Kidney (tissue), 14 donors: ENCODE measurements around the gene ABRACL. TPM values are rescaled to one million over a fixed set of nuclear protein-coding genes. Genes with fewer than 3 reads are reported as not detected.

Source experiments
- DNase-seq, 5 donors: peaks; one replicate each; pipeline ENCODE4 v3.0.0-alpha.2; 2013 to 2020
- FAIRE-seq: peaks from 2 replicates; lab custom pipeline; 2012; peaks lifted over from hg19 to GRCh38; lab: Jason Lieb, UNC
- H3K27ac ChIP-seq, 2 donors: one replicate each; pipeline ENCODE4 v1.7.0; 2013; ENCODE audit warnings: low read depth in 2 of 2, low read length in 2 of 2, inconsistent platforms in 1 of 2
- H3K27me3 ChIP-seq: one replicate; pipeline ENCODE4 v1.7.1; 2013; ENCODE audit warnings: low read length, inconsistent platforms; ENCODE audit not compliant: control insufficient read depth, insufficient read depth
- H3K36me3 ChIP-seq, 3 donors: one replicate each; pipeline versions ENCODE4 v1.7.0 to v1.7.1; 2013; ENCODE audit warnings: low read length in 3 of 3, control low read depth in 1 of 3, inconsistent platforms in 1 of 3; ENCODE audit not compliant: insufficient read depth in 3 of 3, control insufficient read depth in 2 of 3
- H3K4me1 ChIP-seq, 3 donors: one replicate each; pipeline versions ENCODE4 v1.7.0 to v1.7.1; 2013; ENCODE audit warnings: low read length in 3 of 3, inconsistent platforms in 1 of 3, low read depth in 1 of 3; ENCODE audit not compliant: control insufficient read depth in 2 of 3, insufficient read depth in 2 of 3
- H3K4me3 ChIP-seq, 3 donors: one replicate each; pipeline versions ENCODE4 v1.7.0 to v1.8.1; 2013; ENCODE audit warnings: low read length in 3 of 3, control low read depth in 1 of 3, inconsistent platforms in 1 of 3
- H3K9ac ChIP-seq, 3 donors: one replicate each; pipeline versions ENCODE4 v1.7.0 to v1.7.1; 2013; ENCODE audit warnings: low read length in 3 of 3, control low read depth in 1 of 3, inconsistent platforms in 1 of 3
- H3K9me3 ChIP-seq, 3 donors: one replicate each; pipeline versions ENCODE4 v1.7.0 to v1.7.1; 2013; ENCODE audit warnings: low read length in 3 of 3, control low read depth in 1 of 3, inconsistent platforms in 1 of 3; ENCODE audit not compliant: control insufficient read depth in 2 of 3, insufficient read depth in 1 of 3
- intact Hi-C: fragments of 100-400 bp; cut with DNase I; formaldehyde crosslinking; loops from one replicate; pipeline ENCODE4 v1.11.1; 2022
- polyA plus RNA-seq: library from polyadenylated mRNA; stranded (reverse); fragments of 350-450 nt; fragmentation: Illumina TruSeq; extraction: RNeasy Lipid Tissue Mini Kit (QIAGEN cat#74804); gene quantifications from one replicate; pipeline ENCODE4 v1.2.3, GENCODE V29; 2014; ENCODE audit warnings: low read depth, low replicate concordance; ENCODE audit not compliant: insufficient read depth
- total RNA-seq: library from RNA; stranded (reverse); fragmentation: NEBNext Ultra II Directional; extraction: Animal tissue kit (Norgen Biotek cat#: 25700); gene quantifications from one replicate; pipeline ENCODE4 v1.2.1, GENCODE V29; 2021
- TF ChIP-seq, protein P1 (sequence below): IDR thresholded peaks from 3 replicates; pipeline ENCODE4 v1.5.1; 2012; ENCODE audit warnings: mild to moderate bottlenecking, moderate library complexity, borderline replicate concordance; ENCODE audit not compliant: insufficient read depth; ENCODE audit errors: extremely low read depth
- donor health status: control.
- donor health status: control.
- donor health status: control.
- donor health status: control.
- donor health status: control.
- donor health status: DM: yes; HTN: yes; CAD: no.
- donor health status: Normal renal cell carcinoma (clear cell type).

Gene ABRACL
- total and polyA plus RNA-seq, 2 donors from 2014 or later = 24.9 to 51.3 TPM

DNA sequence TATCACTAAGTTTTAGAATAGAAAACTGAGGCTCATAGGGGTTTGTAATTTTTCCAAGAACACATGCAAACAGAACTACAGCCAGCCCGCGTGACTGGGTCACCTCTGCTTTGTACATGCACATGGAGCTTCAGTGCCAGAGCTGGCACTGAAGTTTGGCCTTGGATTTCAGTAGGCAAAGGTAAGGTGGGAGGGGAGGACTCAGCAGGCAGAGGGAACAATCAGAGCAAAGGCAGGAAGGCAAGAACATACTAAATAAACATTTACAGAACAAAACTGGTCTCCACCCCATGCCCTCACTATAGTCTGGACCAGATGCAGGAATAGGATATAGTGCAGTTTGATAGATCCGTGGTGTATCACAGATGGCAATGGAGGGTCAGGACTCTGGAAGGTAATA lies 13.6 kb upstream of the ABRACL start:
- intact Hi-C loops = no loop called here
- no peak overlapping the region for H3K9ac ChIP-seq
- DNase-seq = no peak

DNA sequence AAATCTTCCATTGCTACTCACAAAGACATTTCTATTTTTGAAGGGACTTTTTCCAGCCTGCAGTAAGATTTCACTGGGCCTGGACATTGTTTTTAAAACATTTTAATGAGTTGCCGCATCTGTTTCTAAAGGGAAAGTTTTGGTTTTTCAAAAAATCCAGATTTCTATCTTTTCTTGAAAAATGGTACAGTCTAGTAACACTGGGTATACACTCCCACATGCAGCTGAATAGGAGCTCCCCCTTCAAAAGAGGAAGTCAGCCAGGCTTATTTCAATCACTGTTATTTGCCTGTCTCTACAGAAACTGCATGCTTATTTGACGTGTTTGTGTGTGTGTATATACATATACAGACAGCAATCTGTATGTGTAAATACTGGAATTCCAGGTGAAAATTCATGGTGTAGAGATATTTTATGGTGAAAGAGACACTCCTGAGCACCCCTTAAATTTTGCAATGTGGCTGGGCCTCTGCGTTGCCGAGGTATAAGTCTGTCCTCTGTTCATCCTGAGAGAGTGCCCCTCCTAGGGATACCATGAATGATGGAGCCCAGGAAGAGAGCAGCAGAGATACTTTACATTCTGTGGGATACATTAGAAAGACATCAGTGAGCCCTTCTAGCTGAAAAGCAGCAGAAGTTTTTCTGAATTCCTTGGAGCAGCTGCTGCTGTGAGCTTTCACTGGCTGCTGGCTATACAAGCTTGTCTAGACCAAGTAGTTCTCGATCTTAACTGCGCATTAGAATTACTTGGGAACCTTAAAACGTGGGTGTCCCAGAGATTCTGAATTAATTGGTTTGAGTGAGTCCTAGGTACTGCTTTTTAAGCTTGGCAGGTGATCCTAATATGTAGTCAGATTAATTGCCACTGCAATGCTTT lies 12.0 kb upstream of the ABRACL start:
- DNase-seq = peak in 3 of 5 donors; percentile 15 to 51 (median 39)
- H3K36me3 ChIP-seq = no peaks in the 10 kb centered on the region
- H3K4me1 ChIP-seq = peaks cover 6 to 18% (median 6%) of the 10 kb centered on the region in 3 donors
- peak overlapping the region; percentile 14 to 43 for H3K27ac ChIP-seq
- no peaks in the 10 kb centered on the region for H3K9me3 ChIP-seq
- H3K9ac ChIP-seq = no peak overlapping the region
- no peak overlapping the region for H3K4me3 ChIP-seq
- intact Hi-C loops = no loop called here
- FAIRE-seq = no peak
- H3K27me3 ChIP-seq = no peaks in the 10 kb centered on the region
- TF ChIP-seq, protein P1, sequence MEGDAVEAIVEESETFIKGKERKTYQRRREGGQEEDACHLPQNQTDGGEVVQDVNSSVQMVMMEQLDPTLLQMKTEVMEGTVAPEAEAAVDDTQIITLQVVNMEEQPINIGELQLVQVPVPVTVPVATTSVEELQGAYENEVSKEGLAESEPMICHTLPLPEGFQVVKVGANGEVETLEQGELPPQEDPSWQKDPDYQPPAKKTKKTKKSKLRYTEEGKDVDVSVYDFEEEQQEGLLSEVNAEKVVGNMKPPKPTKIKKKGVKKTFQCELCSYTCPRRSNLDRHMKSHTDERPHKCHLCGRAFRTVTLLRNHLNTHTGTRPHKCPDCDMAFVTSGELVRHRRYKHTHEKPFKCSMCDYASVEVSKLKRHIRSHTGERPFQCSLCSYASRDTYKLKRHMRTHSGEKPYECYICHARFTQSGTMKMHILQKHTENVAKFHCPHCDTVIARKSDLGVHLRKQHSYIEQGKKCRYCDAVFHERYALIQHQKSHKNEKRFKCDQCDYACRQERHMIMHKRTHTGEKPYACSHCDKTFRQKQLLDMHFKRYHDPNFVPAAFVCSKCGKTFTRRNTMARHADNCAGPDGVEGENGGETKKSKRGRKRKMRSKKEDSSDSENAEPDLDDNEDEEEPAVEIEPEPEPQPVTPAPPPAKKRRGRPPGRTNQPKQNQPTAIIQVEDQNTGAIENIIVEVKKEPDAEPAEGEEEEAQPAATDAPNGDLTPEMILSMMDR = no peak

More for the DNA sequence above, 13.6 kb upstream of the ABRACL start:
- Histone ChIP-seq H3K27me3 (no peaks in the 10 kb centered on the region), H3K4me1 (peaks cover 6 to 18% (median 6%) of the 10 kb centered on the region in 3 donors), H3K36me3 (no peaks in the 10 kb centered on the region), H3K9me3 (no peaks in the 10 kb centered on the region), H3K4me3 (no peak overlapping the region), H3K27ac (no peak overlapping the region)
- TF ChIP-seq, protein P1 = no peak
- FAIRE-seq = no peak

DNA sequence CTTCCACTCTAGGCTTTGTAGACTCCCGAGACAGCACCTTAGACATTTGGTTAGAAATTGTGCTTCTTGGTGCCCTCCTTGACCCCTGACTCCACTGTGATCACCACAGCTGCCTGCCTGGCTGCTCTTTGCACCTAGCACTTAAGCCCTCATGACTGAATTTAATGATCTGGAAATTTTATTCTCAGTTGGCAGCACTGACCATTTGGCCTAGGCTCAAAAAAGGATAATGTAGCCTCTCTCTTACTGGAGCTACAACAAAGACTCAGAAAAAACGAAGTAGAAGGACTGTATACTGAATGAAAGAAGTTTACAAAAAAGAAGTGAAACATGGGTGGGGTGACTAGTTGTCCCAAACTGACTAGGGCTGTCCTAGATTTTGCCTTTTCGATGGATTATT lies 11.3 kb upstream of the ABRACL start:
- FAIRE-seq (peak; percentile 42), DNase-seq (peak in 3 of 5 donors; percentile 19 to 48 (median 36))
- Histone ChIP-seq H3K4me3 (no peak overlapping the region), H3K9ac (no peak overlapping the region), H3K9me3 (no peaks in the 10 kb centered on the region), H3K27me3 (no peaks in the 10 kb centered on the region), H3K4me1 (peaks cover 6 to 18% (median 6%) of the 10 kb centered on the region in 3 donors), H3K36me3 (no peaks in the 10 kb centered on the region), H3K27ac (peak overlapping the region; percentile 14 to 43)
- TF ChIP-seq, protein P1 = no peak
- intact Hi-C loops = no loop called here
